PC-9 (cell line): ENCODE results near the gene SHISA3. TPM values are rescaled to one million over a fixed set of nuclear protein-coding genes. Genes with fewer than 3 reads are reported as not detected.

ENCODE experiments used
- BruUV-seq: library from RNA; stranded (reverse); fragments of 400-500 nt; replicated peaks from 2 replicates; lab custom pipeline; 2021; lab: Mats Ljungman, UMichigan
- CTCF ChIA-PET: fragments of 300-600 bp; sonication (Branson Sonifier 250); formaldehyde crosslinking; loops from one replicate; lab custom pipeline; 2022; ENCODE audit warnings: antibody characterized with exemption; lab: Charles Lee
- POLR2A ChIA-PET: fragments of 300-600 bp; sonication (Branson Sonifier 250); formaldehyde crosslinking; loops from one replicate; lab custom pipeline; 2022; ENCODE audit warnings: antibody characterized with exemption; ENCODE audit not compliant: unreplicated experiment; lab: Charles Lee
- DNase-seq, 2 experiments: peaks; one replicate each; pipeline versions ENCODE4 v3.0.0 to v3.0.0-alpha.2; 2015 to 2022; ENCODE audit warnings: mixed read lengths in 1 of 2
- H2AFZ ChIP-seq: fragments of 200-600 bp; sonication (generic); 2 replicates; pipeline ENCODE4 v1.8.1; 2017; ENCODE audit warnings: antibody characterized with exemption
- H3F3A ChIP-seq: fragments of 200-600 bp; sonication (generic); 2 replicates; pipeline ENCODE4 v1.8.1; 2017; ENCODE audit warnings: antibody characterized with exemption, mild to moderate bottlenecking, low read depth; ENCODE audit not compliant: insufficient read depth
- H3K27ac ChIP-seq: fragments of 200-600 bp; sonication (generic); 2 replicates; pipeline ENCODE4 v1.6.1; 2016; ENCODE audit warnings: mixed run types
- H3K27me3 ChIP-seq: fragments of 200-600 bp; sonication (generic); 2 replicates; pipeline ENCODE4 v1.6.1; 2016; ENCODE audit warnings: low read depth, mixed run types; ENCODE audit not compliant: insufficient read depth
- H3K36me3 ChIP-seq: fragments of 200-600 bp; sonication (generic); 2 replicates; pipeline ENCODE4 v1.6.1; 2016; ENCODE audit warnings: low read depth, mixed run types
- H3K4me1 ChIP-seq: fragments of 200-600 bp; sonication (generic); replicated peaks from 2 replicates; pipeline ENCODE4 v1.6.1; 2016; ENCODE audit warnings: mixed run types; ENCODE audit not compliant: insufficient read depth
- H3K4me2 ChIP-seq: fragments of 200-600 bp; sonication (generic); 2 replicates; pipeline ENCODE4 v1.6.1; 2017; ENCODE audit warnings: mixed run types
- H3K4me3 ChIP-seq: fragments of 200-600 bp; sonication (generic); 2 replicates; pipeline ENCODE4 v1.6.1; 2016; ENCODE audit warnings: mixed run types
- H3K79me2 ChIP-seq: fragments of 200-600 bp; sonication (generic); 2 replicates; pipeline ENCODE4 v1.6.1; 2017; ENCODE audit warnings: low read depth, mixed run types
- H3K9me2 ChIP-seq: fragments of 200-600 bp; sonication (generic); 2 replicates; pipeline ENCODE4 v1.8.1; 2017; ENCODE audit warnings: mild to moderate bottlenecking; ENCODE audit not compliant: insufficient read depth
- H3K9me3 ChIP-seq: fragments of 200-600 bp; sonication (generic); 2 replicates; pipeline ENCODE4 v1.8.1; 2016; ENCODE audit warnings: low read depth; ENCODE audit not compliant: insufficient read depth
- H4K20me1 ChIP-seq: fragments of 200-600 bp; sonication (generic); 2 replicates; pipeline ENCODE4 v1.8.1; 2017; ENCODE audit not compliant: insufficient read depth
- EZH2 ChIP-seq: fragments of 200-600 bp; sonication (generic); IDR thresholded peaks from 2 replicates; pipeline ENCODE4 v1.8.0; 2017; ENCODE audit warnings: antibody characterized with exemption, low read depth
- intact Hi-C: fragments of 100-400 bp; cut with micrococcal nuclease; formaldehyde crosslinking; loops from one replicate; pipeline ENCODE4 v1.10.0; 2022; ENCODE audit not compliant: unreplicated experiment
- total RNA-seq: library from RNA; stranded (reverse); gene quantifications from 2 replicates; pipeline ENCODE4 v1.2.3, GENCODE V29; 2021
- TF ChIP-seq, protein P1 (sequence below): fragments of 200-600 bp; sonication (generic); conservative IDR thresholded peaks from 2 replicates; pipeline ENCODE4 v1.6.1; 2017; ENCODE audit warnings: mixed run types, antibody characterized with exemption, mild to moderate bottlenecking, moderate library complexity

The SHISA3 gene
- total RNA-seq, 1 experiment from 2014 or later: not detected

DNA sequence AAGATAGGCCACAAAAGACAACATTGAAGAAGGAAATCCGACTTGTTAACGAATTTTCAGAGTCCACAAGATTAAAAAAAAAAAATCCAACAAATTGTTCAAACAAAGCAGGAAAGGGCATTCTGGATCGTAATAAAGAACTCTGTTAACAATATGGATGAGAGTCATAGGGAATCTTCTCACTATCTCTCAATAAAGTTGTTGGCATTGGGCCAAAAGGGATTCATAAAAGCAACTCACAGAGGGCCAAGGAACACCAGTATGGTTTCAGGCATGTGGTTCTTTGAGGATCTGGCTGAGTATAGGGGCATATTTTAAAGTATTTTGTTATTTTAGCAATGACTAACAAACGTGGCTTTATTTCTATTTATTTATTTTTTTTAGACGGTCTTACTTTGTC is 49.5 kb downstream of the SHISA3 start:
- no peak for DNase-seq
- Histone ChIP-seq H3K36me3 (no peaks in the 10 kb centered on the region), H3K79me2 (no peaks in the 10 kb centered on the region), H4K20me1 (no peaks in the 10 kb centered on the region), H3K9me3 (no peaks in the 10 kb centered on the region), H3K27me3 (peaks cover 39% of the 10 kb centered on the region), H3K4me1 (no peaks in the 10 kb centered on the region), H3F3A (no peaks in the 10 kb centered on the region), H2AFZ (no peak overlapping the region), H3K4me2 (no peak overlapping the region), H3K9me2 (no peaks in the 10 kb centered on the region; the same call in 1 of the 2 replicates), H3K27ac (no peak overlapping the region), H3K4me3 (no peak overlapping the region)
- no TSS peak for BruUV-seq
- intact Hi-C loops: no loop called here
- TF ChIP-seq, protein P1, sequence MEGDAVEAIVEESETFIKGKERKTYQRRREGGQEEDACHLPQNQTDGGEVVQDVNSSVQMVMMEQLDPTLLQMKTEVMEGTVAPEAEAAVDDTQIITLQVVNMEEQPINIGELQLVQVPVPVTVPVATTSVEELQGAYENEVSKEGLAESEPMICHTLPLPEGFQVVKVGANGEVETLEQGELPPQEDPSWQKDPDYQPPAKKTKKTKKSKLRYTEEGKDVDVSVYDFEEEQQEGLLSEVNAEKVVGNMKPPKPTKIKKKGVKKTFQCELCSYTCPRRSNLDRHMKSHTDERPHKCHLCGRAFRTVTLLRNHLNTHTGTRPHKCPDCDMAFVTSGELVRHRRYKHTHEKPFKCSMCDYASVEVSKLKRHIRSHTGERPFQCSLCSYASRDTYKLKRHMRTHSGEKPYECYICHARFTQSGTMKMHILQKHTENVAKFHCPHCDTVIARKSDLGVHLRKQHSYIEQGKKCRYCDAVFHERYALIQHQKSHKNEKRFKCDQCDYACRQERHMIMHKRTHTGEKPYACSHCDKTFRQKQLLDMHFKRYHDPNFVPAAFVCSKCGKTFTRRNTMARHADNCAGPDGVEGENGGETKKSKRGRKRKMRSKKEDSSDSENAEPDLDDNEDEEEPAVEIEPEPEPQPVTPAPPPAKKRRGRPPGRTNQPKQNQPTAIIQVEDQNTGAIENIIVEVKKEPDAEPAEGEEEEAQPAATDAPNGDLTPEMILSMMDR: no peak
- TF ChIP-seq EZH2: no peak
- ChIA-PET CTCF (no interaction called here), POLR2A (no interaction called here)

Other genes starting within 250 kb of the SHISA3 start
- not detected in 2 replicates for gene BEND4, start 244.8 kb upstream of the SHISA3 start, total RNA-seq